Fibroblast of lung (primary cell): Measurements from ENCODE around the gene PSMD2. TPM values are rescaled to one million over a fixed set of nuclear protein-coding genes. Genes with fewer than 3 reads are reported as not detected.

Experiments
- DNase-seq, 2 donors: peaks; one replicate each; pipeline versions ENCODE4 v3.0.0 to v3.0.0-alpha.2; 2010; ENCODE audit warnings: low read depth in 2 of 2
- H2AFZ ChIP-seq: 2 replicates; pipeline ENCODE4 v1.5.1; 2012; ENCODE audit warnings: low read length, control low read depth, inconsistent platforms
- H3K27ac ChIP-seq: 2 replicates; pipeline ENCODE4 v1.5.1; 2011; ENCODE audit warnings: low read length, control low read depth; ENCODE audit not compliant: insufficient read depth
- H3K27me3 ChIP-seq: 2 replicates; pipeline ENCODE4 v1.5.1; 2011; ENCODE audit warnings: mild to moderate bottlenecking, low read length; ENCODE audit not compliant: control insufficient read depth, insufficient read depth
- H3K36me3 ChIP-seq: 2 replicates; pipeline ENCODE4 v1.5.1; 2011; ENCODE audit warnings: low read length; ENCODE audit not compliant: control insufficient read depth, insufficient read depth
- H3K4me1 ChIP-seq: 2 replicates; pipeline ENCODE4 v1.5.1; 2011; ENCODE audit warnings: low read length; ENCODE audit not compliant: control insufficient read depth, insufficient read depth; ENCODE audit errors: extremely low read depth
- H3K4me2 ChIP-seq: 2 replicates; pipeline ENCODE4 v1.5.1; 2011; ENCODE audit warnings: low read length, control low read depth; ENCODE audit not compliant: insufficient read depth; ENCODE audit errors: extremely low read depth
- H3K4me3 ChIP-seq, 4 experiments: fragments of 200-600 bp in 1 of 4; sonication (generic) in 1 of 4; replicated peaks in 1 of 4; 2 replicates each; pipeline ENCODE4 v1.5.1; 2011 to 2016; ENCODE audit warnings: low read length in 4 of 4, low read depth in 3 of 4, mild to moderate bottlenecking in 3 of 4, control low read depth in 2 of 4, inconsistent platforms in 1 of 4, mixed read lengths in 1 of 4; ENCODE audit not compliant: insufficient read depth in 1 of 4; ENCODE audit errors: control extremely low read depth in 1 of 4
- H3K79me2 ChIP-seq: 2 replicates; pipeline ENCODE4 v1.5.1; 2012; ENCODE audit warnings: mild to moderate bottlenecking, low read length, inconsistent platforms; ENCODE audit not compliant: control insufficient read depth, insufficient read depth
- H3K9ac ChIP-seq: 2 replicates; pipeline ENCODE4 v1.5.1; 2011; ENCODE audit warnings: mild to moderate bottlenecking, low read length, control low read depth; ENCODE audit not compliant: insufficient read depth
- H3K9me3 ChIP-seq: 2 replicates; pipeline ENCODE4 v1.5.1; 2012; ENCODE audit warnings: low read depth, low read length; ENCODE audit not compliant: control insufficient read depth, insufficient read depth
- H4K20me1 ChIP-seq: 2 replicates; pipeline ENCODE4 v1.5.1; 2011; ENCODE audit warnings: low read length; ENCODE audit not compliant: control insufficient read depth, insufficient read depth; ENCODE audit errors: extremely low read depth
- EZH2 ChIP-seq: IDR thresholded peaks from 2 replicates; pipeline ENCODE4 v1.5.1; 2012; ENCODE audit warnings: low read length, control low read depth, mild to moderate bottlenecking; ENCODE audit errors: missing control alignments
- polyA plus RNA-seq, 2 donors: library from polyadenylated mRNA; depleted of rRNA in 1 of 2; stranded (reverse) in 1 of 2; unstranded in 1 of 2; fragments of >200 nt; gene quantifications; 2 replicates each; pipeline ENCODE4 v1.2.1, GENCODE V29; 2011 to 2012; ENCODE audit warnings: missing spikeins in 1 of 2
- total RNA-seq: library from RNA; depleted of rRNA; stranded (reverse); fragments of >200 nt; gene quantifications from 2 replicates; pipeline ENCODE4 v1.2.1, GENCODE V29; 2014
- TF ChIP-seq, protein P1 (sequence below), 2 donors: IDR thresholded peaks in 1 of 2; conservative IDR thresholded peaks in 1 of 2; 1 replicate in 1 of 2; 2 replicates in 1 of 2; pipeline ENCODE4 v1.5.1; 2011 to 2012; ENCODE audit warnings: low read length in 2 of 2, control low read depth in 1 of 2, inconsistent platforms in 1 of 2, low read depth in 1 of 2, mild to moderate bottlenecking in 1 of 2

The PSMD2 gene
- total and polyA plus RNA-seq, 2 donors (not counting 1 experiment from before 2014, with no cell fraction given) = 188 to 429 TPM

DNA sequence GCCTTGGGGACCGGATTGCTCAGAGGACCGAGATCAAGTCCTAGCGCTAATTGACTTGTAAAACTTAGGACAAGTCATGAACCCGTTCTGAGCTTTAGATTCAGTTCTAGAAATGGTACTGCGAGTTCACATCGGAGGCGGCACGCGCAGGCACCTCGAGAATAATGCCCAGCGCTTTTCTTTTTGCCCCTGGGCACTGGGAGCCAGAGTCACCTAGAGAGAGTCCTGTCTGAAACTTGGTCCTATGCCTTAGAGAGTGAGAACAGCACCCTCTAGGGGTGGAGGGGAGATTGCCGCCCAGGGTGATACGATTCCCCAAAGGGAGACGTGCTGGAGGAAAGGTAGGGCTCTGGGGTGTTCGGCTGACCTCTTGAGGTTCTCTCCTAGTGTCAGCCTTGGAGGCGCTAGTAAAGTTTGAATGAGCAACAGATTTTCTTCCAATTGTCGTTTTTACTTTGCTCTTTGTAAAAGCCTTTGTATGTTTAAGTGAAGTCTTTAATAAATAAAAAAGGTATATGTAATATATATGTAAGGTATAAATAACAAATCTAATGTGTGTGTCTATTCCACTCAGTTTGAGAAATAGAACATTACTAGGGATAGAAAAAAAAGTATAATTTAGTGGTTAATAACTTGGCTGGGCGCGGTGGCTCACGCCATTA lies 48.7 kb upstream of the PSMD2 start:
- H3K27me3 ChIP-seq = no peaks in the 10 kb centered on the region
- H3K9me3 ChIP-seq = no peaks in the 10 kb centered on the region
- TF ChIP-seq, protein P1, sequence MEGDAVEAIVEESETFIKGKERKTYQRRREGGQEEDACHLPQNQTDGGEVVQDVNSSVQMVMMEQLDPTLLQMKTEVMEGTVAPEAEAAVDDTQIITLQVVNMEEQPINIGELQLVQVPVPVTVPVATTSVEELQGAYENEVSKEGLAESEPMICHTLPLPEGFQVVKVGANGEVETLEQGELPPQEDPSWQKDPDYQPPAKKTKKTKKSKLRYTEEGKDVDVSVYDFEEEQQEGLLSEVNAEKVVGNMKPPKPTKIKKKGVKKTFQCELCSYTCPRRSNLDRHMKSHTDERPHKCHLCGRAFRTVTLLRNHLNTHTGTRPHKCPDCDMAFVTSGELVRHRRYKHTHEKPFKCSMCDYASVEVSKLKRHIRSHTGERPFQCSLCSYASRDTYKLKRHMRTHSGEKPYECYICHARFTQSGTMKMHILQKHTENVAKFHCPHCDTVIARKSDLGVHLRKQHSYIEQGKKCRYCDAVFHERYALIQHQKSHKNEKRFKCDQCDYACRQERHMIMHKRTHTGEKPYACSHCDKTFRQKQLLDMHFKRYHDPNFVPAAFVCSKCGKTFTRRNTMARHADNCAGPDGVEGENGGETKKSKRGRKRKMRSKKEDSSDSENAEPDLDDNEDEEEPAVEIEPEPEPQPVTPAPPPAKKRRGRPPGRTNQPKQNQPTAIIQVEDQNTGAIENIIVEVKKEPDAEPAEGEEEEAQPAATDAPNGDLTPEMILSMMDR (conservative IDR thresholded peaks at IDR 0.05 in 1 of 2, IDR thresholded peaks at IDR 0.05 in 1 of 2; ENCODE audit: low read depth in 1 of 2, low read length in 2 of 2) = peak; percentile 97
- no peak for TF ChIP-seq EZH2
- no peaks in the 10 kb centered on the region for H4K20me1 ChIP-seq
- peaks cover under 1% of the 10 kb centered on the region for H3K36me3 ChIP-seq
- peak overlapping the region; percentile 91 for H2AFZ ChIP-seq
- peak overlapping the region; percentile 79 to 100 (median 90) for H3K4me3 ChIP-seq
- peak overlapping the region; percentile 100 for H3K4me2 ChIP-seq
- H3K4me1 ChIP-seq = no peaks in the 10 kb centered on the region
- H3K9ac ChIP-seq = peak overlapping the region; percentile 69
- H3K79me2 ChIP-seq = peaks cover 13% of the 10 kb centered on the region
- peak; percentile 74 to 87 for DNase-seq
- peak overlapping the region; percentile 58 for H3K27ac ChIP-seq

DNA sequence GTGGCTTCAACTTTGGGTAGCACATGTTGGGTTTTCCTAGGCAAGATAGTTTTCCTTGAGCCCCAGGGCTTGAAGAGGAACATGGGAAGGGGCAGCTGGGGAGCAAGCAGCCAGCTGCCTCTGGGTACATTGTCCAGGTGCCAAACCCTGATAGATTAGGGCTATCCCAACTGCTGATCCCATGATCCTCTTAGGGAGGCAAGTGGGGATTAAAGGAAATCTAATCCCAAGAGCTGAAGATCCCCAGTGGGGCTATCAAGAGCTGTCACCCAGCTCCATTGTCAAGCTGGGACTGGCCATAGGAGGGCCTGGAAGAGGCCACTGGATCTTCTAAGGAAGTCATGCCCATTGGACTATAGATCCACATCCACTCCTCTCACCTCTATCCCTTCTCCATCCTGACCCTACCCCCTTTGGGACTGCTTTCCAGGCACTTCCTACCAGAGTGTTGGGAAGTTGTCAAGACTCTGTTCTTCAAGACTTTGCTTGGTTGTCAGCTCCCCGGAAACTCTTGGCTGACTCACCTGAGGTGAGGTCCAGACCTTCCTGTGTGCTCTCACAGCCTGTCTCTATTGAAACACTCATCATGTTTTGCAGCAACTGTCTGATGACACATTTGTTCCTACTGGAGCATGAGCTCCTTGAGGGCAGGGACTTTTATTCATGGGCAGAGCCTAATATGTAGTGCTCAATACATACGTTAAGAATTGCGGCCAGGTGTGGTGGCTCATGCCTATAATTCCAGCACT lies 43.6 kb upstream of the PSMD2 start:
- no peak for DNase-seq
- Histone ChIP-seq H3K9ac (no peak overlapping the region), H3K4me2 (no peak overlapping the region), H3K9me3 (no peaks in the 10 kb centered on the region), H3K79me2 (no peaks in the 10 kb centered on the region), H3K27ac (no peak overlapping the region), H4K20me1 (no peaks in the 10 kb centered on the region), H3K36me3 (no peaks in the 10 kb centered on the region), H3K4me1 (peaks cover 2% of the 10 kb centered on the region), H3K27me3 (peaks cover 19% of the 10 kb centered on the region), H3K4me3 (no peak overlapping the region), H2AFZ (no peak overlapping the region)
- no peak for TF ChIP-seq EZH2
- TF ChIP-seq, protein P1 (conservative IDR thresholded peaks at IDR 0.05 in 1 of 2, IDR thresholded peaks at IDR 0.05 in 1 of 2; ENCODE audit: low read depth in 1 of 2, low read length in 2 of 2) = no peak

DNA sequence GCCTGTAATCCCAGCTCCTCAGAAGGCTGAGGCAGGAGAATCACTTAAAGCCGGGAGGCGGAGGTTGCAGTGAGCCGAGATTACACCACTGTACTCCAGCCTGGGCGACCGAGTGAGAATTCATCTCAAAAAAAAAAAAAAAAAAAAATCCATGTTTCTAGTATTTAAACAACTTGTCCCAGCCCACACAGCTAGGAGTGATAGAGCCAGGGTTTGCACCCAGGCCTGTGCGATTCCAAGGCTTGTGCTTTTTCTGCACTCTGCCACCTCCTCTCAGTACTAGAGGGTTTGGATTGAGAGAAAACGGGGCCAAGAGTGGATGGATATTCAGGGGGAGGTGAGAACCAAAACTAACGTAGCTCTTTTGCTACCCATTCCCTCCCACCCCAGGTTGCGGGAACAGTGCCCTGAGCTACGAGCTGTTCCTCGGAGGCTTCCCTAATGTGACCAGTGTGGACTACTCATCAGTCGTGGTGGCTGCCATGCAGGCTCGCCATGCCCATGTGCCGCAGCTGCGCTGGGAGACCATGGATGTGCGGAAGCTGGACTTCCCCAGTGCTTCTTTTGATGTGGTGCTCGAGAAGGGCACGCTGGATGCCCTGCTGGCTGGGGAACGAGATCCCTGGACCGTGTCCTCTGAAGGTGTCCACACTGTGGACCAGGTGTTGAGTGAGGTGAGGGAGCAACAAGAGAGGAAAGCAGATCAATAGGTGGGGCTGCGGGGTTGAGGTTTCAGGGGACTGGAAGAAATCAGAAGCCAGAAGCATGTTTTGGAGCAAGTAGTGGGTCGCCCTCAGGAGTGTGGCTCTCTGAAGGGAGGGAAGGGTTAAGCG lies 41.7 kb upstream of the PSMD2 start:
- Histone ChIP-seq H3K4me1 (peaks cover 5% of the 10 kb centered on the region), H3K9ac (no peak overlapping the region), H4K20me1 (no peaks in the 10 kb centered on the region), H3K4me3 (no peak overlapping the region), H3K79me2 (no peaks in the 10 kb centered on the region), H3K4me2 (no peak overlapping the region), H3K9me3 (no peaks in the 10 kb centered on the region), H3K27me3 (peaks cover 29% of the 10 kb centered on the region), H3K36me3 (no peaks in the 10 kb centered on the region), H3K27ac (no peak overlapping the region), H2AFZ (no peak overlapping the region)
- TF ChIP-seq, protein P1 (conservative IDR thresholded peaks at IDR 0.05 in 1 of 2, IDR thresholded peaks at IDR 0.05 in 1 of 2; ENCODE audit: low read depth in 1 of 2, low read length in 2 of 2) = no peak
- TF ChIP-seq EZH2 = no peak
- no peak for DNase-seq
